Germinal center (tissue), 1 donor: ENCODE data around the gene NFU1.
A peak's percentile ranks its signal among the peaks of the same experiment; 100 is the strongest.

Experiments
- DNase-seq: peaks from one replicate; pipeline ENCODE4 v3.0.0; 2012; ENCODE audit warnings: mixed read lengths, low spot score

NFU1 gene

DNA sequence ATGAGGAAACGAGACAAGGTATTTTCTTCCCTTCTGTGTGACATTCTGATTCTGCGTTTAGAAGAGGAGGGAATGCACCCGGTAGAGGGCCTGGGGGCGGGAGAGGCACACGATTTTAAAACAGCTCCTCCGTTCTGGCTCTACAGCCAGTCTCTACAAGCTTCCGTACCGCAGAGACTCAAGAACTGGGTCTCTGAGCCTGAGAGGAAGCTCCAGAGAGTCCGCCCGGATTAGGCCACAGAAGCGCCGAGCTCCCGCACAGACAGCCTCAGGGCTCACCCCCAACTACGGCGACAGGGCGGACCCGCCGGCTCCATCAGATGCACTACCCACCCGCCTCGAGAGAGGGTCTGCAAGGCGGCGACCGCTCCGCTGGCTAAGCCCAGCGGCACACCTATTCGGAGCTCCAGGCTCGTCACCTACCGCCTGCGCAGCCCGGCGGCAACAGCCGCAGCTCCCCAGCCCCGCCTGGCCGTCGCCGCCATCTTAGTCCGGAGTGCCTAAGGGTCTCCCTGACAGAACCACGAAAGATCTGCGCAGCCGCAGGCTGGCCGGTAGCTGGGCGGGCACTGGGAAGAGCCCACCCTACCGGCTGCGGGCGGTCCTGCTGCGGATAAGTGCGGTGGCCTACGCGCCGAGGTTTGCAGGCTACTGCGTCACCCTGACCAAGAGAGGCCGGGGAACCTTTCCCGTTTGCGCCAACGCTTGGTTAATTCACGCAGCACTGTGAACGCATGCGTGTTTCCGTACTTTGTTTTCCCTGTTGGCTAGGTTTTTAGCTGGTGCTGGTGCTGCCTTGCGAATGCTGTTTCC lies at the start of gene NFU1:
Gene NFU1, minus strand, starts transcription at position 498 of the 813 bp plus-strand sequence. Its CDS starts 13 bp downstream, at position 485.
- DNase-seq, result peak; percentile 97

DNA sequence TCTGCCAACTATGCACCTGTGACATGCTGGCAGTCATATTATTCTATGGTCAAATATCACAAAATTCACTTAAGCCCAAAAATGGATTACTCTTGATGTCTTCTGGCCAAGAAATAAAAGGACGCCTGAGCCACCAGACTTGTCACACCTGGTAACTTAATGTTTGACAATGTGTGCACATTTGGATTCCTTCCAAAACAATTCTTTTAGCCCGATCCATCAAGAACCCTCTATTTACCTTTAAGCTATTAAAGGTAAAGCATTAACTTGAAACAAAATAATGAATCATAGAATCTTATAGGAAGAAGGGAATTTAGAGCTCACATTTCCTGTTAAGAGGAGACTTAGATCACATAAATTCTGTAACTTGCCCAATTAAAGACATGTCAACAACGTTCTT lies 46.5 kb upstream of the NFU1 start:
- no peak for DNase-seq

DNA sequence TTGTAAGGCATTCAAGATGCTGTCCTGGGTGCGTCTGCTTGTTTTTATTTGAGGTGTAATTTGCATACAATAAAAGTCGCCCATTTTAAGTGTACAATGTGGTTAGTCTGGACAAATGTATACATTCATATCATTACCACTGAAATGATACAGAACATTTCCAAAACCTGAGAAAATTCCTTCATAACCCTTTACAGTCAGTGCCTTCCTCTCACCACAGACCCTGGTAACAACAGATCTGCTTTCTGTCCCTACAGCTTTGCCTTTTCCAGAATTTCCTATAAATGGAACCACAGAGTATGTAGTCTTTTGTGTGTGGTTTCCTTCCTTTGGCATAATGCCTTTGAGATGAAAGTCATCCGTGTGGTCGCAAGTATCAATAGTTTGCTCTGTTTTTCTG lies 45.8 kb upstream of the NFU1 start:
- no peak for DNase-seq

DNA sequence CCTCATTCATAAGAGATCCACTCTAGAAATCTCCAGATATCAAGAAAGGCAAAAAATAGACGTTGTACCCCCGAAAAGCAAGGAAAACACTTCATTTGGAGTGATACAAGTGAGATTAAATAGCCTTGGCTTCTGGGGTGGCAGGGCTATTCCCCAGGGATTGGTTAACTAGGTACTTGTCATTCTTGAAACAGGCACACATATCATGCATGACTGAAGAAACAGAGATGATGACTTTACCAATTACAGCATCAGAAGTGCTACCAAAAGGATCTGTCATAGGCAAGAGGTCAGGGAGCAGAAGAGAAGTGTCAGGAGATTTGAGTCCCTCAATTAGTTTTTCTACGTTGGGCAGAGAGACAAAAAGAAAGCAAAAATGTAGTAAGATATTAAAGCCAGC lies 45.2 kb upstream of the NFU1 start:
- DNase-seq, result no peak

DNA sequence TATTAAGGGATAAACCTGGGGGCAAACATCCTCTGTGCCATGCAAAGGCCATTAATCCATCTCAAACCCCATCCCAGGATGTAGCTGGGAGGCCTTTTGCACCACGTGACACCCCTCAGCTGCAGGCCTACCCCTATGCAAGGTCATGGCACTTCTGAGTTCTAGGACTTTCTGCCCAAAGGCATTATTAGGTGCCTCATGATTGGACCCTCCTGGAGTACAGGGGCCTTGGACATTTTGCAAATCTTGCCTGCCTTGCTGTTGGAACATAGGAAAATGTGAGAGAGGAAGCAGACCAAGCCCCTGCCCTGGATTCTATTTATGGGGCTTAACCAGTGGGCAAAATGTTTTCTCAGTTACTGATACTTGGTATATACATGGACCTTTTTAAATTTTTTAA lies 44.2 kb upstream of the NFU1 start:
- DNase-seq, result no peak

DNA sequence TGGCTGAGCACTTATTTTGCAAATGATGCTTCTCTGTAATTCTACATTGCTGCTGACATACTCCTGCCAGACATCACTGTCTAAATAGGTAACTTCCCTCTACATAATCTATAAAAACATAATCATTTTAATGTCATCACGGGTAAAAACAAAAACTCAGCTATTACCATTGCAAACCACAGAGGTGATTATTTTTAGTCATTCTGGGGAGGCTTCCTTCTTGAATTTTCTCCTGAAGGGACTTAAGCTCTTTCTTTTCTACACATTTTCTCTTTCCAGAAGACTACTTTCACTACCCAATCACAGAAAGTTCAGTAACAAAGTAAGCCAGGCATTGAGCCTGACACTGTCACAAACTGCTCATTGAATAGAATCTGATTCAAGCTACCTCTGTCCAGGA lies 40.4 kb upstream of the NFU1 start:
- no peak for DNase-seq

DNA sequence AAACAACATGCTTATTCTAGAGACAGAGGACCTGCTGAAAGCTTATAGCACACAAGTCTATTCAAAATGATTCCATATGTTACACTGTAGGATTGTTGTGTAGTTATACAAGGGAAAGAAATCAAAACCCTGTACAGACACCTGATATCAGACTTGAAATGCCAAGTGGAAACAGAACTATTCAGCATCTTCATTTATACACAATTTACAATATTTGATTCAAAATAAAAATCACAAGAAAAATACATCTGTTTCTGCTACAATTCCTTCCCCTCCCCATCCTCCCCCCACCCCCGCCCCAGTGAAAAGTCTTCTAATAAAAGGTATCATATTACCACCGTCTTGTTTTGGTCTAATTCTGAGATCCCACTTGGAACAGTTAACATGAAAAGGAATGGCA lies 37.5 kb upstream of the NFU1 start:
- DNase-seq, result no peak

DNA sequence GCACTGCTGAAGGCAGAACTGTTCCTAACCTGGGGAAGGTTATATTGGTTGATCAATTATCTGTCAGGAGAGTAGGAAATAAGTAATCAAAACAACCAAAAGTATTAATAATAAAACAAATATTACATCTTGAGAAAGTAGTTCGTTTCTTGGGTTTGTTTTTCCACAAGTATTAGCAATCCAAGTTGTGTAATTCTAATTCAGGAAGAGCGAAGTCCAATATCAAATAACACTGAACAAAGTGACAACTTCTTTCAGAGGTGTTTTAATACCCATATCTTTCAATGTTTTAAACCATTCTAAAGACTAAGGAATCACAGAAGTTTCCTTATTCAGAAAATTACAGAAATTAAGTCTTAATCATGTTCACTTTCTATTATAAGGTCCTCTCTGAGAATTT lies 34.6 kb upstream of the NFU1 start:
- no peak for DNase-seq

DNA sequence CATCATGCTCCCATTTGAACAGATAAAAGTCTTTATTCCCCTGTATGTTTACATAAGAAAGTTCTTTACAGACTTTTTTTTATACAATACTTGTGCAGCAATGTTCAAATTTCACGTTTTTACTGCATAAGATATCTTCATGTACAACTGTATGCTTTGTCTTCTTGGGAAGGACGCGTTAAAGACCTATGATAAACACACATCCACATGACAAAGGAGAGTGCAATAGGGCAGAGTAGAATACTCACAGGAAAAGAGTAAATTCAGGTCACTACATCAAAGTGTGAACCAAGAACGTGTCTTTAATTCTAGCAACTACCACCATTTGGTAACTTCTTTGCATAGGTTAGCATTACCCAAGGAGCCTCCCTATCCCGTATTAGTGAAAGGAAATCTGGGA lies 33.7 kb upstream of the NFU1 start:
- DNase-seq, result no peak

DNA sequence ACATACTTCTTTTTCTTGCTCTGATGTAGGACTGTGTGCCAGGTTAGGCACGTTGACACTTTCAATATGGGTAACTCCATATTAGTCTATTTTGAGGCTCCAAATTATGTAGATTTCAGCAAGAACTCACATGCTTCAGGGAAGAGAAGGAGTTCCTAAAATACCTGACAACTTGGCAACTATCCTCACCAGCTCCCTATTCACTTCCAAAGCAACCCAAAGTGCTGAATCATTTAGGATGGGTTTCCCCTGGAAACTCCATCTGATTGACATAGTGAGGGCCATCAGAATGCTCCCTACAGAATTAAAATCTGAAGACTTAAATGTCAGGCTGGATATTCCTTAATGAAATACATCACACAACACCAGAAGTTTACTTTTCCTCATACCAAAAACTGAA lies 32.5 kb upstream of the NFU1 start:
- DNase-seq, result no peak

DNA sequence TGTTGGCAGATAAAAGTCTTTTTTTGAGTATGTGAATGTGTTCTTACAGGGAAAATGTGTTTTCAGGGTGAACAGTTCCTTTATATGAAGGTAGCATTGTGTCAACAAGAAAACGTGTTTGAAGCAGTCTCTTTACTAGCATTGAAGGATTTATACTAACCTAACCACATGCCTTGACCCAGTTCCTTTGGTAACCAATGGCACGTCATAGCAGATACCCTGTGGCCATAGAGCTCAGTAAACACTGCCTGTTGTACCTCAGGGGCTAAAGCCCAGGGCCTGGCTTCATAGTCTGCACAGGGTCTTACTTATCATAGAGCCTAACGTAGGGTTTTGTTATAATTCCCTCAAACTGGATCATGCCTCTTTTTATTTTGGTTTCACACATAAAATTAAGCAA lies 32.1 kb upstream of the NFU1 start:
- DNase-seq, result no peak

DNA sequence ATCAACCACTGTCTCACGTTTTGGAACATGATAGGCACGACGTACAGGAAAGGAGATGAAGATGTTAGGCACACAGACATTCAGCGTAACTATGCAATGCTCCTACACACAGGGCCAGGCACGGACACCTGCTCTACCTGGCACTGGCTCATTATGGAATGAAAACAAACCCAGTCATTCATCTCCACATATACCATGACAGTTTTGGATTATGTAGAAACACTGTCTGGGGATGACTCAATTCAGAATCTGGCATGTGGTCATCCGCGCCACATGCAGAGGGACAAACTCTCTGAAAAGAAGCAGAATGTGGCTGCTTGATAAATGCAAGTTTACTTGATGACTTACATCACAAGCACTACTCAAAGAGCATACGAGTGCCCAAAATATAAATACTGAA lies 29.5 kb upstream of the NFU1 start:
- DNase-seq, result no peak

DNA sequence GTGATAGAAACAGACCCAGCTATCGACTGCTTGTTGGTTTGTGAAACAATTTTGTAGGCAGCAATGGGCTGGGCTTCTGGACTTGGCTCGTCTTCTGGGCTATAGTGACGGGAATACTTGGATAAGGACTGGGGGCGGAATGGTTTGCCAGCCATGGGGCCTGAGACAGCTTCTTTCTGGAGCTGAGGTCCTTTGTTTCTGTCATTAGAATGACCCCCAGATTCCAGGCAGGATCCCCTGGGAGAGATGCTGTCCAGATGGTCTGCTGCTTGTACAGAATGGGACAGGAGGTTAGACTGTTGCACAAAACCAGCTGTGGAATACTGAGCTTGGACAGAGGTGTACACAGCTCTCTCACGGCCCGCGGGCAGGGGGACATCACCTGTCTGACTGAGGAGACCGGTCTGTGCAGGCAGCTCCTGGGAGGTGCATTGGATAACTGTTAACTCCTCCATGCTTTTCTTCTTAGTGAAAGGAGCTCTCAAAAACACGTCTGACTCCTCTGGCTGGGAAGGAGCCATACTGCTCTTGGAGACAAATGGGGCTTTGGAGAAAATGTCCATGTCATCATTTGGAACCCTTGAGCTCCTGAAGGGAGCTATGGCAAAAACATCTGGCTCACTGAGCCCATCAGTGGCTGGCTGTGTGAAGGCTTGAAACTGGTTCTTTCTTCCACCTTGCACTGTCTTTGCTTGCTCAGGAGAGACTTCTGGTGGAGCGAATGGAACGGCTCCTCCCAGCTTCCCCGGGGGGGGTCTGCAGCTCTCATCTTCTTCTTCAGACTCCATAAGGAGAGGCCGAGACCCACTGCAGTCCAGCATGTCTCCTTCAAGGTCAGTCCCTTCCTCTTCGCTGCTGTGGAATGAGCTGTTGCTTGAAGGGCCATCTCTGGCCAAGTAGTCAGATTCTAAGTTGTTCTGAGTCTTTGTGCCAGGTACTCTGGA lies 28.6 kb upstream of the NFU1 start:
- no peak for DNase-seq

DNA sequence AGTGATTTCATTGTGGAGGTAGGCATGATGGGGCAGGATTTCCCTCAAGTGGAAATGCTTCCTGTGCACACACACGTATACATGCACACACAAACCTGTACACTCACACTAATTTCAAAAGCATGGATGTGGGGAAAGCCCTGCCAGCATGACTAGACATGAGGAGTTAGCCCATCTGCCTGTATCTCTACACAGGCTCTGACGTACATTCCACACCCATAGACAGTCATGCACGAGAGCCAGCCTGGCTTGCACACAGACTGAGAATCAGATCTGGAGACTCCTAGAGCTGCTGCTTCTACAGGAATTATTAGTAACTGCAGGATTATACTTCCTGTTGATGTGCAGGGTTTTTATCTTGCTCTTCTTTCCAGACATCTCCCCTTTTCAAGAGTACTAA lies 27.3 kb upstream of the NFU1 start:
- DNase-seq, result no peak

DNA sequence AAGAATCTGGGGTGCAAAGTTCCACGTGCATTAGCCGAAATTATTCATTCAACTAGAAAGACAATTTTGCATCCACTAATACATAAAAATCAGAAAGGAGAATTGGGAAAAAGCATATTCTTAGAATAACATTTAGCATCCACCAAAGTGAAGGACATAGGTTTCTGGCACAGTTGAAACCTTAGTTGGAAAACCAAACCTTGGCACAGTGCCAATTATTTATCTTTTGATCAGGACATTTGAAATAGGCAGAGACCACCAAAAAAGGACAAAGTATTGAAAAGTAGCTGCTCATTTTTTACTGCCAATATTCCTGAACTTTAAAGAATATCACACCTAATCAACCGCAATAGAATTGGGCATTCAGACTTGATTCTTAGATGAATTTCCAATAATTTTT lies 25.5 kb upstream of the NFU1 start:
- no peak for DNase-seq

DNA sequence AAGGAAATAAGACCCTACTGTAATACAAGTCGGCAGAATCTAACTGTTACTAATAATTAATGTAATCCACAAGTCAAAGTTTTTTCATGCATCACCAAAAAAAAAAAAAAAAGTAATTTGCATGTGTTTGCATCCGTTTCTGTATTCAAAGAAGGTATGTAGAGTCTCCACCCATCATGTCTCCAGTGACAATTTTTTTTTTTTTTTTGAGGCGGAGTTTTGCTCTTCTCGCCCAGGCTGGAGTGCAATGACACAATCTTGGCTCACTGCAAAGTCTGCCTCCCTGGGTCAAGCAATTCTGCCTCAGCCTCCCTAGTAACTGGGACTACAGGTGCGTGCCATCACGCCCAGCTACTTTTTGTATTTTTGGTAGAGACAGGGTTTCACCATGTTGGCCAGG lies 24.2 kb upstream of the NFU1 start:
- DNase-seq, result no peak

DNA sequence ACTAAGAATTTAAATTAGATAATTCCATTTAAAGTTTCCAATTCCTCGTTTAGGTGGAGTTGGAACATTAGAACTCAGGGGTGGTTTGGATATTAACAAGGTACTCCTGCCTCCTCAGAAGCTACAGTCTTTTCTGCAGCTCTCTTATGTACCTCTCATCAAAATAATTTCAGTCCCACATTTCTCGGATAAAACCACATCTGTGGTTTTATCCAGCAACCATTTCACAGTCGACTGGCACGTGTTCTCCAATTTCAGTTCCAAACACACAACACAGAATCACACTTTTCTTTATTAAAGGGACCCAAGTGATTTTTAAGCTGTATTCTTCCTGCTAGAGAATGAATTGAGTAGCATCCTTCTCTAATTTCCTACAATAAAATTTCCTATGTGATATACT lies 22.7 kb upstream of the NFU1 start:
- DNase-seq, result no peak

DNA sequence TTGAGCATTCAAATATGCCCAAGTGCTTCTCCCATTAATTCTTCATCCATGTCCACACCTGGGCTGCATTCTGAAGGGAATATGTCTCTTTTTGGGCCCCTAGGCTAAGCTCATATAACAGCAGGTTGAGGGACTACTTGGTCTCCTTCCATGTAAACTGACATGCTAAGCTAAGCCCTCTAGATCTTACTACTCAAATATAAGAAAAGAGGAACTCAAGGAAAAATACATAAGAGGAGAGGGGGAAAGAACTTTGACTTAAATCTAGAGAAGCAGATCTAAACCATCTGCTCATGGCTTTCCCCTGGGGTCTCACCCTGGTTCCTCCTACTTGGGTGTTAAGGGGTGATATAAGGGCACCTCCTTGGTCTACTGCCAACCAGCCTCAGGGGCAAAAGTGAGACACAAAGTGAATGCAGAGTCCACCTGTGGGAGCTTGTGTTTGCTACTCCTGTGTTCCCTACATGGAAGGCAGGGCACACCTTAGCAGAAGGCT lies 19.8 kb upstream of the NFU1 start:
- no peak for DNase-seq

DNA sequence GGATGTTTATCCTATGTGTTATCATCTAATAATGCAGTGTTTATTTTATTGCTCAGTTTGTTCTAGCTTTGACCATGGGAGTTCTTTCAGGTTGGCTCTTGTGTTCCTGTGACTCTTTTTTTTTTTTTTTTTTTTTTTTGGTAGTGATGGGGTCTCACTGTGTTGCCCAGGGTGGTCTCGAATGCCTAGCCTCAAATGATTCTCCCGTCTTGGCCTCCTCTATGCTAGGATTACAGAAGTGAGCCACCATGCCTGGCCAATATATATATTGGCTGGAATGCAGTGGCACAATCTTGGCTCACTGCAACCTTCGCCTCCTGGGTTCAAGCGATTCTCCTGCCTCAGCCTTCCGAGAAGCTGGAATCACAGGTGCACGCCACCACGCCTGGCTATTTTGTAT lies 18.9 kb upstream of the NFU1 start:
- DNase-seq, result no peak

DNA sequence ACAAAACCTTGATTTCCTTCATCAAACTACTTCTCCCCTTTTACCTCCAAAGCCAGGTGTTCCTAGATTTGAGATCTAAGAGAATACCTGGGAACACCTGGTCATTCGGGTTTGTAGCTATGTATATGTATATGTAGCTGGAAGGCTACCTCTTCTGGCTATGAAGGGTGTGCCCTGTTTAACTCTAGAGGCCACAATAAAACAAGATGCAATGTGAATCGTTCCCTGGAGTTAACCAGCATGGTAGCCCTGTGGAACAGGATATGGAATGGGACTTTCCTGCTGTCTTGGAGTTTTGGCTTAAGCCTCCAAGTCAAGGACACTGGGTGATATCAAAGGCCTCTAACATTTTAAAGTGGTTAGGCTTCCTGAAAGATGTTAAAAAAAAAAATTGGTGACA lies 17.7 kb upstream of the NFU1 start:
- no peak for DNase-seq

DNA sequence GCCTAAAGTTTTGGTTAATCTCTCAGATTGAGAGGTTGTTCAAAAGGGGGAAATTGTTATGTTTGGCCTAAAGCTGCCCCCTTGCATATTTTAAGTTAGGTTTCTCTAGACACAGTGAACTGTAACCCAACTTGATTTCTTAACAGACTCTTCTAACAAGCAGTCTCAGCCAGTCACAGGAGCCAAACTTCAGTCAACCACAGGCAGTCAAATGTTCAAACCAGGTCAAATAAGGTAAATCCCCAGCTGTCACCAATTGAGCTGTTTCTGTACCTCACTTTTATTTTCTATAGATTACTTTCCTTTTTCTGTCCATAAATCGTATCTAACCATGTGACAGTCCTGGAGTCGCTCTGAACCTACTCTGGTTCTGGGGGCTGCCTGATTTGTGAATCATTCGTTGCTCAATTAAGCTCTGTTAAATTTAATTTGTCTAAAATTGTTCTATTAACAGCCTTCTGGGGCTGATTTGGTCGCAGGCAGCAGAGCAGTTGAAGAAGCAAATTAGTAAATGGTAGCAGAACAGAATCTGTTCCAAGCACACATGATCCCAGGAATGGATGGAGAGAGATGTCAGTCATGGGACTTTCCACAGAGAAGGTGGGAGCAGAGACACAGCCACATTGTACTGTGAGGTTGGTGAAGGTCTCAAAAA lies 16.4 kb upstream of the NFU1 start:
- no peak for DNase-seq

DNA sequence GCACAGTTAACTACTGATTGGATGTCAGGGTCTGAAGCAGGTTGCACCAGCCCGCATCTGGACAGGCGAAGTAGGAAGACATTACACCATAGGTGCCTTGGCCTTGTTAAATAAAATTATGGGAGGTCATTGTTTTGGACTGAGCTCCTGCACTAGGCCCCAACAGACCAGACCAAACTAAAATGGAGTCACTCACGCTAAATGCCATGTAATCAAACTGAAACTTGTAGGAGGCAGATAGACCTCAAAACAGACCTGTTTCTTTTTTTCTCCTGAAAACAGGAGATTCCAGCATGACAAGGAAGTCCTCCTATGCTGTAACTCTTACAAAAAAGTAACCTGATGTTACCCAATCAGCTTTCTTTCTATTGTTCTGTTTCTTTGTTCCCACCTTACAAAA lies 15.5 kb upstream of the NFU1 start:
- no peak for DNase-seq
